Stimulated activated naive CD4-positive, alpha-beta T cell (primary cell): ENCODE data around the gene AMN1.
"Not testable (repeated sequence)": the region's sequence is repeated elsewhere in the genome, so short reads cannot be mapped to it uniquely, and the experiment has no call there.

Experiments used
- DNase-seq, 6 experiments: peaks; one replicate each; lab custom pipeline; 2025; lab: John Stamatoyannopoulos, UW

Gene AMN1

DNA sequence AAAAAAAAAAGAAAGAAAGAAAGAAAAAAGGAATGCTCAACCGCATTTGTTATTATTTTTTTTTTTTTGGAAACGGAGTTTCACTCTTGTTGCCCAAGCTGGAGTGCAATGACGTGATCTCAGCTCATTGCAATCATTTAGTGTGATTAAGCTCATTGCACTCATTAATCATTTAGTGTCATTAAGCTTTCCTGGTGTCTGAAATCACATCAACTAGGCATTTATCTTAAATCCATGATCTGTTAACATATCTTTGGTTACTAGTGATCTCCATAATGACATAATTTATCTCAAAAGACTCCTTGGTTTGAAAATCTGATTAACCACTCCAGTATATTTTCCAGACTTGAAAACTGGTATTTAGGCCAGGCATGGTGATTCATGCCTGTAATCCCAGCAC, 43.0 kb downstream of the AMN1 start:
- no peak for DNase-seq

DNA sequence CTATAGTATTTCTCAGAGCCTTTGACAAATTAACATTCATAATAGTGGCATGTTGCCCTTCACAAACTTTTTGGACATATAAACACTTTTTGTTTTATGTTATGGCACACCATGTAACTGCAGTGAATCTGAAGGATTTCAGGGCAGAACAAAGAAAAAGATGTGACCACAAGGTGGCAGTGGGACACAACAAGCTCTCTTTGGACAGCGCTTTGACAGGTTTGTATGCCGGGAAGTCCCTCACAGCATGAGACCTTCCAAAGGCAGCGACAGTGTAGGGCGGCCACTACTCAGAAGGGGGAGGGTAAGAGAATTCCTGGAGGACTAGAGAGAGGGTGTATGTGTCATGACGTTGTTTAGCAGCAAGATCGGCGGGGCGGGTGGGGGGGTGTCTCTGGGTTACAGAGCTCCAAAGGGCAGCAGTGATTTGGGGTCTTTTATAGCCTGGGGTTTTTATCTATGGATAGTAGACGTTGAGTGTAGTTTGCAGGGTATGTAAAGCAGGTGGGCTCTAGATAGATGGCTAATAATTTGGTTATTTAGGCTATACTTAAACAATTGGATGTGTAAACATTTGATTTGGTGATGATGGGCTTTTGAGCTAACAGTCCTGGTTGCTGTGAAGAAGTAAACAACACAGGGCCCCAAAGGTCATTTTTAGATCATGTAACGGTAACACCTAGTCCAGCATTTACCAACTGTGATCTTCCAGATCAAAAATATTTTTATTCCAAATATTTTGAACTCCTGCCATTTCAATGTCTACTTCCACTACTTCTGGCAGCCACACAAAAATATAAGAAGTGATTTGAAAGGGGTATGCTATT, 46.5 kb downstream of the AMN1 start:
- DNase-seq = peak; percentile 36 to 70 (median 52)

DNA sequence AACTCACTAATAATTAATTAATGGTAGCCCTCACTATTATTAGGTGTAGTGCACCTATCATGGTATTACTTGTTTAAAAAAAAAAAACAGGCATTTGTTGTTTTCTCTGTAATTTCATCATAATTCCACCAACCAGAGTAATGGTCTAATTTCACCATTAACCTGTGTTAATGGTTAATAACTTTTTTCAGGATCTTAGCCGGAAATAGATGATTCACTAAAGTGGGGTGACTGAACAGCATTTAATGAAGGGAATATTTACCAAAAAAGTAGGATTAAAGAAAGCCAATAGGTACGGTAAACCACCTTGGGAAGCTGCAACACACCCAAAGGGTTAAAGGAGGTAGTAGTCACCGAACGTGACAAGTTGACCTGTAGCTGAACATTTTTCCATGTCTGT, 56.3 kb downstream of the AMN1 start:
- DNase-seq = no peak

DNA sequence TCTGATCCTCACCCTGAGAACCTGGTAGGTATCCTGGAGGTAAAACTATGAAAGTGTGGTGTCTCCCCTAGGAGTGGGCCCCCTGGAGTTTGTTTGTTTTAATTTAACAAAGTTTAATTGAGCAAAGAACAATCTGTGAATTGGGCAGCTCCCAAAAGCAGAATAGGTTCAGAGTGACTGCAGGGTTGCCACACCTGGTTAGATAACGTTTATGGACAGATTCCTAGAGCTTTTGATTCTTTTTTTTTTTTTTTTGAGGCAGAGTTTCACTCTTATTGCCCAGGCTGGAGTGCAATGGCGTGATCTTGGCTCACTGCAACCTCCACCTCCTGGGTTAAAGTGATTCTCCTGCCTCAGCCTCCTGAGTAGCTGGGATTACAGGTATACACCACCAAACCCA, 59.2 kb downstream of the AMN1 start:
- DNase-seq = not testable (repeated sequence)

DNA sequence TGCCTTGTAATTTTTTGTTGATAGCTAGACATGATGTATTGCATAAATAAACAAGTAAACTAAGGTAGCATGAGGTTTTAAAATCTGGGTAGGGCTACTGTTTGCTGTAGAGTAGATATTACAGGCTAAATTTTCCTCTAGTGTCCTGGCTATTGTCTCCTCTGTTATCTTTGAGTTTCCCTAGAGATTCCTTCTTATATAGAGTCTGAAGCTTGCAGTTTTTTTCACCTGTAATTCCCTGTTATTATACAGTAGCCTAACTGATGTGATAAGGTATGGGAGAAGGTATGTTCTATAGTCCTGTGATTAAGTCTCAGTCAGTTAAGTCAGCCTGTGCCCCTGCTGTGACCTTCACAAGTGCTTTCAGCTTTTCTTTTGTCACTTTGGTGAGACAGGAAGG, 59.8 kb downstream of the AMN1 start:
- DNase-seq = no peak

DNA sequence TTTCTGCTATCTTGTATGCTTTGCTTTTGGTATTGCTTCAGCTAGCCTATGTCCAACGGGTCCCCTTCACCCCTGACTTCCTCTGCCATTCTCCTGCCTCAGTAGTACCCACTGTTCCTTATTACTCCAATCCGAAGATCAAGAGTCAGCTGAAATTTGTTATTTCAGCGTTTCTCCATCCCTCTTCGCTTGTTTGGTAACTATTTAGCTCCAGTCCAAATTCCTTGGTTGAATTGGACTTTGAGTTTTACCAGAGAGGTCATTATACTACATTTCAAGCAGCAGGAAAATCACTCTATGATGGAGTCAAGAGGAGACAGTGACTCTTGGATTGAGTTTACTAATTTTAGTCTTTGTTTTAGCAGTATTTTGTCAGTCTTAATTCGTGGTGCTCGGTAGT, 64.8 kb downstream of the AMN1 start:
- DNase-seq = no peak

DNA sequence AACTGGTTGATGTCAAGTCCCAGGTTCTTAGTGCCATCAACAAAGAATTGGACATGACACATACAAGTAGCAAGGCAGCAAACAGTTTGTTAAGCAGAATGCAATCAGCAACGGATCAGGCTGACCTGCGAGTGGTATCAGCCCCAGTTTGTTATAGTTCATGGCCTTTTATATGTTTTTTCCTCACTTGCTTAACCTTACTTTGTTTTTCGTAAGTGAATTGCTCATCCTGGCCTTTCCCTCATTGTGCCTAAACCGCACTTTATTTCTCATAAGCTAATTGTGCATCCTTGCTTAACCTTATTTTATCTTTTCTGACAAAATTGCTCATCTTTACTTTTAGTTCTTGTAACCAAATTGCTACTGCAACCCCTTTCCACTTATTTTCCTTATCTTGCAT, 65.2 kb downstream of the AMN1 start:
- no peak for DNase-seq

DNA sequence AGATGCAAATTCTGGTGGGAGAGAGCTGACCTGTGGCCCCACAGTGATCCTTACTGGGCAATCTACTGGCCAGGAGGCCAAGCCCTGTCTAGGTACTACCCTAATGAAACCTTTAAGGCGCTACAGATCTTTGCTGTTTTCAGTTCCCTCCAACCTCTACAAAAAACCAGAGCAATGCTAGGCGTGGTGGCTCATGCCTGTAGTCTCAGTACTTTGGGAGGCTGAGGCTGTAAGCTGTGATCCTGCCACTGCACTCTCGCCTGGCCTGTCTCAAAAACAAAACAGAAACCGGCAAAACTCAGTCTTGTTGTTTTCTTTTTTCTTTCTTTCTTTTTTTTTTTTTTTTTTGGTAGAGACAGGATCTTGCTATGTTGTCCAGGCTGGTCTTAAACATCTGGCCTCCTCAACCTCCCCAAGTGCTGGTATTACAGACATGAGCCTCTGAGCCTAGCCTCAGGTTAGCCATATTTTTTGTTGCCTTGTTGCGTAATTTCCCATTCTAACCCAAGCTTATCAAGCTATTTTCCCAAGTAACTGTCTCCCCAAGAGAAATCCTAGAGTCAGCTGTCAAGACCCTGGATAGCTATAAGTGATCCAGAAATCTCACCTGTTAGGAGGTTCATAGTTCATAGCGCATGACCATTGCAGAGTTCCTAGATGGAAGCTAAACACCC, 66.5 kb downstream of the AMN1 start:
- no peak for DNase-seq

DNA sequence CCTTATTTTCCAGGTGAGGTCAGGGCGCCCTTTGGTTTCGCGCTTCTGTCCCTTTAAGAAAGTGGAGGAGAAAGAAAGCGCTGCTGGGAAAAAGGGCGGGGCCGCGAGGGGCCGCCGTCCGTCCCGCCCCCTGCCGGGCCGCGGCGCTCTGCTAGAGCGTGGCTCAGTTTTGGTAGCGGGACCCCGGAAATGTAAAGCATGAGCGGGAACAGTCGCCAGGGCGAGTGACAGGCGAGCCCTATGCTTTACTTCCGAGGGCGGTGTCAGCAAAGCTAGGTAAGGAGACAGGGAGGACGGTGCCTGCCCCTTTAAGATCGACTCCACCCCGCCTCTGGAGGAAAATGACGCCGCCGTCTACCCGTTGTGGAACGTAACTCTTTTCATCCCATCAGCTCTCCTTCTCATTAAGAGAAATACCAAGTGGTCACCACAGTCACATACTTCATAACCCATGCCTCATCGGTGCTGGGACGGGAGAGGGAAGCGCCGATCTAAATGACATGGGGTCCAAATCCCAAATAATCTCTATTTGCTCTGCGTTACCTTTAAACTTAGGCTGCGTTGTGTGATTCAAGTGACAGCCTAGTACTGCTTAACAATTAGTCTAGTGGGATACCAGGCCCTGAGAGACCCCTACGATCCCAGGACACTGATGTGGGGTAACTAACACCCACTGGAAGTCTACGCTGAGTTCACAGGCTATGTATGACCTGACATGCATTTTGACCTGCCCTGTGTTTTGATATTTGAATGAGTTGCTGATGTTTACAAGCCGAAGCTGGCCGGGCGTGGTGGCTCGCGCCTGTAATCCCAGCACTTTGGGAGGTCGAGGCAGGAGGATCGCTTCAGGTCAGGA, 69.5 kb downstream of the AMN1 start, which contains the start of gene ETFBKMT:
Gene ETFBKMT, plus strand, starts transcription at position 602 of the 856 bp plus-strand sequence. CDS start 2,266 bp downstream, outside the sequence.
- peak; percentile 84 to 93 (median 91) for DNase-seq

DNA sequence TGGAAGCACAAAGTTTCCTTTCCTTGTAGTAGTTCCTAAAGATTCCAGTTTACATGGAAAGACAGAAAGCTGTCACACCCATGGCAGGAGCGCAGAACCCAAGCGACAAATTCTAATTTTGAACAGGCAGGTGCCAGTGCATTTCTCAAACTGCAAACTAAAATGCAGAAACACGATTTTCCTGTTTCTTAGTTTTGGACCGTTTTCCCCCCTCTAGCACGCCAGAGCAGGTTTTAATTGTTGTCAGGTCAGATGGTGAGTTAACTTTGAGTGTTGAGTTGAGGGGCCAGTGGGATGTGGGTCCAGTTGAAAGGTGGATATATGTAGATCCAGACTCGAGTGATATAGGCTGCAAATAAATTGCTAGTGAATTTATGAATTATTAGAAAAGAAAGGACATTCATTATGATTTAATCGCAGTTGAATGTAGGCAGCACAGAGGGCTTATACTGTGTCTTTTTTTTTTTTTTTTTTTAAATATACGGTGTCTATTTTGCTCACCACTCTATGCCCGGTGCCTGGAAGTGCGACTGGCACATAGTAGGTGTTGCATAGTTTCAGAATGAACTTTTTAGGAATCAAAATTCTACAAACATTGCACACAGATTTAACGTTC, 70.2 kb downstream of the AMN1 start:
- DNase-seq = peak in 1 of 6 experiments; percentile 13

DNA sequence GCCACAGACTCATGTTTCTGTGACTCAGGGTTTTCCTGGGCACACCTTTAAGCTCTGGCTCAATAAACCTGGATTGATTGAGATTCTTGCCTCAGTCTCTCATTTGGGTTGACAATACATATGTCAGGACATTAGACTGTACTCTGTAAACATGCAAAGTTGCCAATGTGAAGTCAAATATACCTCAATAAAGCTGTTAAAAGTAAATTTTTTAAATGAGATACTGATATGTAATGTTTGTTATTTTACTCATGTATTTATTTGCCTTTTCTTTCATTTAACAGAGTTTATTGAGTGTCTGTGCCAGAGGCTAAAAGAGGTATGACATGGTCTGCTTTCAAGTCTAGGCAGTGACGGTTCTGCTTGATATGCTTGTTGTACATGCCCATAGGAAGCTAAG, 73.0 kb downstream of the AMN1 start:
- no peak for DNase-seq

DNA sequence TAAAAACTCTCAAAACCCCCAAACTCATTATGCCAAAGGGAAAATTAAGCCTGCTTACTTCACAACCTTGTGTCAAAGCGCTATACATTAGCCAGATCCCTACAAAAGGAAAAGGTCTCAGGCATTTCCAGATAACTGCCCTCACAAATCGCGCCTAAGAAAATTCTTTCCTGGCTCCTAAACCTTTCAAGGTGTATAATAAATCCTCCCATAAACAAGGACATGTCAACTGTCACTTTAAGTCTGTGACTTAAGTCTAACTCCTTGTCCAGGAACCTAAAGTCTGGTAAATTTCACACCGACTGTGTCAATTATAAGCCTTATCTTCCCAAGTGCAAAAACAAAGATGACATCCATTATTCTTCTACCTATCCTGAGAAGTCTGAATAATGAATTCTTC, 73.6 kb downstream of the AMN1 start:
- no peak for DNase-seq

DNA sequence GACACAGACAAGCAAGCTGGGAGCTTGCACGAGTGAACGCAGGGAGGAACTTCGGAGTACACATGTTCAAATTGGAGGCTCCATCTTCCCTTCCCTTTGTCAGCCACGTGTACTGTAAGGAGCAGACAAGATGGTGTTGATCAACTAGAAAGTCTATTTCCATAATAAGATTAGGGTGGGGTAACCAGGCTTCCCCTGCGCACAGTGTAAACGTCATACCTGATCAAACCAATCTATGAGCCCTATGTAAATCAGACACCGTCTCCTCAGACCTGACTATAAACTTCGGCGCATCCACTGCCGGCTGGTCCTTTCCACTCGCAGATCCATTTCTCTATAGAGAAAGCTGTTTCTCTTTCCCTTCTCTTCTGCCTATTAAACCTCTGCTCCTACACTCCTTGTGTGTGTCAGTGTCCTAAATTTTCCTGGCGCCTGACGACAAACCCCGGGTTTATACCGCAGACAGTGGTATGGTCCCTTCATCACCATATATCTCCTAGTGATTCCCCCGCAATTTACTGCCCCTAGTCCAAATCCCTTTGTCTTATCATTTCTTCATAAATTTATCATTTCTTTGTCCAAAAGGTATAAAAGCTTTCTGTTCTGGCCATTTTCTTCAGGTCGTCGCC, 76.8 kb downstream of the AMN1 start:
- no peak for DNase-seq

DNA sequence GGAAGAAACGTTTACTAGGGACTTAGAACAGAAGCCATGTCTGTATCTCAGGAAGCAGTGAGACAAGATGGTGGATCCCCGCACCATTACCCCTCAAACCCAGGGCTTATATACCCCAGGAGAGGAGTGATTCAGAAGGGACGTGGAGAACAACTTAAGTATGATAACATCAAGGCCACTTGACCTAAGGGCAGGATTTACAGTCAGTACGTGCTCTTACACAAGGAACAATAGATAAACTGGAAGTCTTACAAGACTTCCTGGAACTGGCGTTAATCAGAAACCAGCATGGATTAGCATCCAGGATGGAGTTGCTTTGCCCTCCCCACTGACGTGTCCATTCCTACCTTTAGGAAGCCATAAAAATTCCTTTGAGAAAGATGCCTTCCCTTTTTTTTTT, 77.9 kb downstream of the AMN1 start:
- no peak for DNase-seq

DNA sequence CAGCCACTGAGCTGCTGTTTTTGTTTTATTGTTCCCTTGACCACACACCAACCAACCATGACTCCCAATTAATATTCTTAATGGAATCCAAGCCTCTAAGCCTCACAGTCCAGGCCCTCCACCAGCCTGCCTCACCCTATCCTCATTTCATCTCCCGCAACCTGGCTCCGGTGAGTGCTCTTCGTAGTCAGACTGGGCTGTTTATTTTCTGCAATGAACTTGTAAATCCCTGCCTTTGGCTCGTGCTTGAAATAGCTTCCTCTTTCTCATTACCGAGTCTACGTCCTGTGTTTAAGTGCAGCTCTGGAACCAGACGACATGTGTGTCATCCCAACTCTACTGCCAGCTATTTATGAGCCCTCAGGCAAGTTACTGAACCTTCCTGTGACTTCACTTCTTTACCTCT, 81.7 kb downstream of the AMN1 start:
- no peak for DNase-seq

DNA sequence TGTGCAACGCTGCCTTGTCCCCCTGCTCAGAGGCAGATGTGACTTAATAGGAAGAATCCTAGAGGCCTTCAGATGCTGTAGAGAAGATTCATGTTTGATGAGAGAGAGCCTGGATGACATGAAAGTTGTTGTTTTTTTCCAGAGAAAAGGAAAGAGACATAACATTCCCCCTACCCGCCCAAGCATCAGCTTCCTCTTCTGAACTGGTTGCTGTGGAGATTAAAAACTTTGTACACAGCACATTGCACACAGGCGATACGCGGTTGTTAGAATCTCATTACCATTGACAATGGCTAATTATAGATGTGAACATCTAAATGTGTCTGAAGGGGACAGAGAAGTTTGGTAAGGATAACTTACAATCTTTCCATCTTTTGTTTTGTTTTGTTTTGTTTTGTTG, 82.9 kb downstream of the AMN1 start:
- no peak for DNase-seq

DNA sequence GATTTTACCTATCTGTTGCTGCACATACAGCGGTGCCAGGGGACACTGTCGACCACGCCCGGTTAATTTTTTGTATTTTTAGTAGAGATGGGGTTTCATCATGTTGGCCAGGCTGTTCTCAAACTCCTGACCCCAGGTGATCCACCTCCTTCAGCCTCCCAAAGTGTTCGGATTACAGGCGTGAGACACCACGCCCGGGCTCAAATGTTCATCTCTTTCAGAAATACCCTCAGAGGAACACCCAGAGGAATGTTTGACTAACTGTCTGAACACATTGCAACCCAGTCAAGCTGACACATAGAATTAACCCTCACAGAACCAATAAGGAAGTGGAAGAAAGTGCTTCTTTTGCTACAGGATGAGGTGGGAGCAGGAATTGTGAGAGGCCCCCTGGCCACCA, 84.3 kb downstream of the AMN1 start:
- DNase-seq = no peak

DNA sequence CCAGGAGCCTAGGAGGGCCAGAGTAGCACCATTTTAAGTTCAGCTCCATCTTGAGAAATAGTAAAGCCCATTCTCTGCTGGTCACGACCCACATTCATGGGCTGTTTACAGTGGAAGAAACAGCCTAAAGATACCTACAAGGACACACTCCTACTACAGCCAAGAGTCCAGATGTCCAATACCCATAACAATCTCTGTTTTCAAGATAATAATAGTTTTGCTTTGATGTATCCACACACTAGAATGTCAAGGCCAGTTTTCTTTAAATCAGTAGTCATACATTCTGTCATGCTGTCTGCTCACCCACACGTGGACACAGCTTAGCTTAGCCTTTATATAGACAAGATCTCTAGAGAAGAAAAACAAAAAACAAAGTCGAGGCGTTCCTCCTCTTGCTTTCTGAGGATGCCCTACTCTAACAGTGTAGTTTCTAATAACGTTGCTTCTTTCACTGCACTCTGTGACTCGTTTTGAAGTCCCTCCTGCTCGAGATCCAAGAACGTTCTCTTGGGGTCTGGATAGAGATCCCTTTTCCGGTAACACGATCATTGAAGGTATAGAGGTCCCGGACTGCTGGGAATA, 87.2 kb downstream of the AMN1 start:
- no peak for DNase-seq

DNA sequence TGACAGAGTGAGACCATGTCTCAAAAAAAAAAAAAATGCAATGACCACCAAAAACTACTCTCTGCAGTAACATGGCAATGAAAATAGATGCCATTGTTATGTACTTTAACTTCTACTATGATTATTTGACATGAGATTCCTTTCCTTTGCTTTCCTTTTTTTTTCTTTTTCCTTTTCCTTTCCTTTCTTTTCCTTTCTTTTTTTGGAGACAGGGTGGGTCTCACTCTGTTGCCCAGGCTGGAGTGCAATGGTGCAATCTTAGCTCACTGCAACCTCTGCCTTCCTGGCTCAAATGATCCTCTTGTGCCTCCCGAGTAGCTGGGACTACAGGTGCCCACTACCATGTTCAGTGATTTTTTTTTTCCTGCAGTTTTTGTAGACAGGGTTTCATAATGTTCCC, 94.2 kb downstream of the AMN1 start:
- DNase-seq = no peak

DNA sequence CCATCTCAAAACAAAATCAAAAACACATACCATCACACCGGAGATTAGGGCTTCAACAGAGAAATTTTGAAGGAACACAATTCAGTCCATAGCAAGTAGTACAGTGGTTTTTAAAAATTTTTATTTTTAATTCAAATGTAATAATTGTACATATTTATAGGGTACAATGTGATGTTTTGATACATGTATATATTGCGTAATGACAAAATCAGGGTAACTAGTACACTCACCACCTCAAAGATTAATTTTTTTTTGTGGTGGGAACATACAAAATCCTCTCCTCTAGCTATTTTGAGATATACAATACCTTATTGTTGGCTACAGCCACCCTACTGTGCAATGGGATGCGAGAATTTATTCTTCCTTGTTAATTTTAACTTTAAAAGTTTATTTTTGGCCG, 95.4 kb downstream of the AMN1 start:
- no peak for DNase-seq

DNA sequence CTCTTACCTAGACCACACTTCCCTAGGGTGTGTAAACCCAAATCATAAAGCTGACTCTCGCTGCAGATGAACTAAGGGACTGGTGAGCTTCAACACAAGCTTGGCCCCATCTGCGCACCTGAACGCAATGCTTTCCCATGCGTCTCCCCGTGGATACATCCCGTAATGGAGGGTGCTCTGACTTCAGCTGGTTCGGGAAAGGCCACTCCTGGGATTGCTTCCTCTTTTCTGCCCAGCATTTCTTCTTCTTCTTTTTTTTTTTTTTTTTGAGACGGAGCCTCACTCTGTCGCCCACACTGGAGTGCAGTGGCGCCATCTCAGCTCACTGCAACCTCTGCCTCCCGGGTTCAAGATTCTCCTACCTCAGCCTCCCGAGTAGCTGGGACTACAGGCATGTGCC, 97.0 kb downstream of the AMN1 start:
- DNase-seq = no peak
